GM21390 (cell line): Measurements from ENCODE around the gene LILRA2.
"Not testable (repeated sequence)": the region's sequence is repeated elsewhere in the genome, so short reads cannot be mapped to it uniquely, and the experiment has no call there.

Experiments
- ATAC-seq: cut with Tn5 transposase; IDR thresholded peaks from one replicate; pipeline ENCODE4 v1.9.1; 2021; ENCODE audit not compliant: unreplicated experiment

Gene LILRA2

GRCh38 chr19:54573330-54573872, at the start of gene LILRA2:
TSS of gene LILRA2 (plus strand) at chr19:54573790. CDS start at chr19:54573879, 89 bp downstream.
- no peak for ATAC-seq

- no peak for ATAC-seq
Measured at GRCh38 chr19:54525636-54526035, 48.0 kb upstream of the LILRA2 start.

DNA sequence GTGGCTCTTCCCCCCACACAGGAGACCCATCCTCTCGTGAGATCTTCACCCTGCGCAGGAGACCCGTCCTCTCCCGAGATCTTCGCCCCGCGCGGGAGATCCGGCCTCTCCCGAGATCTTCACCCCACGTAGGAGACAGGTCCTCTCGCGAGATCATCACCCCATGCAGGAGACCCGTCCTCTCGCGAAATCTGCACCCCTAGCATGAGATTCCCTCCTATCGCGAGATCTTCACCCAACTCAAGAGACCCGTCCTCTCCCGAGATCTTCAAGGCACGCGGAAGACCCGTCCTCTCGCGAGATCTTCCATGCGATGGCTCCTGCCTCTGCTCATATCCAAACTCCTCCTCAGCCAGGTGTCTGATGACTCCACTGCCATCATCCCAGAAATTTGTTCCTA, 46.6 kb upstream of the LILRA2 start:
- ATAC-seq = no peak

DNA sequence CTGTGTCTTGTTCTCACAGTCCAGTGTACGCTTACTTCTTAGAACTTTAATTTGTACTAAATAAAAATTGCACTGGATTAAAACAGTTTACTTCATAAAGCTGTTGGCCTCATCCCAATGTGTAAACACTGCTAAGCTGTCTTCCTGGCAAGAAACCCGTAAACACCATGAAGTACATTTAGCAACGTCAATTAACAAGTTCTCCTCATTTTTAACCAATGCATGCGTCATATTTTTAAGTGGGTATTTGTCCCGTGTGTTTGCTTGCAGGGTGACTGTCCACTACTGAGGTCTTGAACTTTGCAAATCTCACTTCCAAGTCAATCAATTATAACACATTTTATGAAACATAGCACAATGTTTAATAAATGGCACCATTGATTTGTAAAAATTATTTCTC, 42.7 kb upstream of the LILRA2 start:
- no peak for ATAC-seq

DNA sequence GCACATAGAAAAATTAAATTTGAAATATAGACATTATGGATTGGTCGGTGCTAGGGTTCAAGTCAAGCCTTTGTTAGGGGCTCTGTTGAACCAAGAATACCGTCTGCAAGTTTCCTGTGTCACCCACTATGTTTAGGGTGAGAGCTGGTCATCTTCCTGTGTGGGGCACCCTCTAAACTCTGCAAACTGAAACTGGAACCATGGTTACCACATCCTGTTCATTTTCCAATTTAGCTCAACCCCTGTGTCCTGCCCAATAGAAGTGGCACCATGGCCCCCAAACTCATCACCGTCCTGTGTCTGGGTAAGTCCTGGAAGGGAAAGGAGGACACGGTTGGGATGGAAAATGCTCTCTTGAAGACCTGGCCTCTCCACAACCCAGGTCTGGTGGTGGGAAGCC, 41.1 kb upstream of the LILRA2 start:
- ATAC-seq = peak; percentile 77

DNA sequence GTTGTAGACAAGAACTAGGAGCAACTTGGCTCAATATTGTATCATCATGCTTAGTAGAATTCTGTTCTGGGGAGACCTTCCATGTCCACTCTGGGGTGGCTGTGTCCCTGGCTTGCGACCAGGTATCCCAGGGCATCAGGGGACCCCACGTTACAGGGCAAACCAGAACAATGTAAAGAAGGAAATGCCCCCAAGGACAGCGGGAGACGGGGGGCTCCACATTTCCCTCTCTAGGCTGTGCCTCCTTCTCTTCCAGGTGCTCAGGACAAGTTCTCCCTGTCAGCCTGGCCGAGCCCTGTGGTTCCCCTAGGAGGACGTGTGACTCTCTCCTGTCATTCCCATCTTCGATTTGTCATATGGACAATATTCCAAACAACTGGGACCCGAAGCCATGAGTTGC, 40.1 kb upstream of the LILRA2 start:
- ATAC-seq = no peak

DNA sequence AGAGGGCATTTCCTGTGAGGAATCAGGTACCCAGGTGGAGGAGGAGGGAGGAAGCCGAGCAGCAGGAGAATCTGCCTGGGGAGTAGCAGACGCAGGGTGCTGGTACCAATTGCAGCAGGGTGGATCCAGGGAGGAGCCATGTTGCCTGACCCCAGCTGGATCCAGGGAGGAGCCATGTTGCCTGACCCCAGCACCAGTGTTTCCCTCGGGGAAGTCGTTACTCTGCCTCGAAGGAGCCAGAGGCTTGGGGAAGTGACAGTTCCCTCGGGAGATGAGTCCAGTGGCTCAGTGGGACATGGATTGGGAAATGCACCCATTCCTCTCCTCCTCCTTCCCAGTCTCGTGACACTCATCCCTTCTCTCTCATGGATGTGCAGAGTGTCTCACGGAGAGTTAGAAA, 39.4 kb upstream of the LILRA2 start:
- no peak for ATAC-seq

DNA sequence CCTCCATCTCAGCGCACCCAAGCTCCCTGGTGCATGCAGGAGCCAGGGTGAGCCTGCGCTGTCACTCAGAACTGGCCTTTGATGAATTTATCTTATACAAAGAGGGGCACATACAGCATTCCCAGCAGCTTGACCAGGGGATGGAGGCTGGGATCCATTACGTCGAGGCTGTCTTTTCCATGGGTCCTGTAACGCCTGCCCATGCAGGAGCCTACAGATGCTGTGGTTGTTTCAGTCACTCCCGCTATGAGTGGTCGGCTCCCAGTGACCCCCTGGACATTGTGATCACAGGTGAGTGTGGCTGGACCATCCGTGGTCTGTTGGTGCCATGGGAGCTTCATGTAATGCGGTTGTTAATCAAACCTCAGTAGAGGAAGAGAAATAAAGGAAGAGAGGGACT, 38.0 kb upstream of the LILRA2 start:
- ATAC-seq = no peak

DNA sequence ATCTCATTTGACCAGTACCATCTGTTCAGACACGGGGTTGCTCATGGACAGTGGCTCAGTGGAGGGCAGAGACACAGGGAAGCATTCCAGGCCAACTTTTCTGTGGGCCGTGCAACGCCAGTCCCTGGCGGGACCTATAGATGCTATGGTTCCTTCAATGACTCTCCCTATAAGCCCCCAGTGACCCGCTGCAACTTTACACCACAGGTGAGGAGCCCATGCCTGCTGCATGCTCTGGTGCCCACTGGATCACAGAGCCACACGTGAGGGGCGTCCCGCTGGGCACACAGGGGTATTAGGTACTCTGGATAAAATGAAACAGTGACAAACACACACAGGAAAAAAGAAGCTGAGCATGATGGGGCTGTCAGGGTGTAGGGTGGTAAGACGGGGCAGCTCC, 36.6 kb upstream of the LILRA2 start:
- no peak for ATAC-seq

GRCh38 chr19:54541712-54542111, 31.9 kb upstream of the LILRA2 start:
- ATAC-seq = no peak

DNA sequence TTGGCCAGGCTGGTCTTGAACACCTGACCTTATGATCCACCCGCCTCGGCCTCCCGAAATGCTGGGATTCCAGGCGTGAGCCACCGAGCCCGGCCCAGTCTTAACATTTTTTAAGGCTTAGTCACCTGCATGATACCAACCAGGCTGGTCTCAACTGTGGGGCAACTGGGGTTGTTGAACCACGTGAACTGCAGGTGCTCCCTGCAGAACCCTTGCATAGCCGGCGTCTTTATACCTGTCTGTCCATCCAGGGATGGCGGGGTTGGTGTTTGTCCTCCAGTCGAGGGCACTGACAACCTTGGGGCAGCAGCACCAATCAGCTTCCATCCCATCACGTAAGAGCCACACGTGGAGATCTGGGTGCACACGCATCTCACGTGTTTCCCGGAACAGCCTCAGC, 24.8 kb upstream of the LILRA2 start:
- ATAC-seq = no peak

DNA sequence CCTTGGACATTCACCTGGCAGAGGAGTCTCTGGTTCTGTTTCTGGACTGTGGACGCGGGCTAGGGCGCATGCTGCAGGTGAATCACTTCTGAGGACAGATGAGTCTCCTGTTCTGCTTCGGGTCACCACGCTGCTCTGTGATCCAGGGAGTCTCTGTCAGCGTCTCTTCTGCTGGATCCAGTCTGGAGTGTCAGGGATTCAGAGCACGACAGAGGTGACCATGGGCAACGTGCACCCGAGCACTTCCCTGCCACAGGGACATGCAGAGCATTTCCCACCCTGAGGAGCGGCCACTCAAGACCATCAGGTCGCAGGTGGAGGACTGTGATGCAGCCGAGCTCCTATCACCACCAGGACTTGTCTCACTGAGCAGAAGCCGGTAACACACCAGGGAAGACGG, 24.4 kb upstream of the LILRA2 start:
- ATAC-seq = no peak

- no peak for ATAC-seq
Measured at GRCh38 chr19:54551293-54551692, 22.3 kb upstream of the LILRA2 start.

DNA sequence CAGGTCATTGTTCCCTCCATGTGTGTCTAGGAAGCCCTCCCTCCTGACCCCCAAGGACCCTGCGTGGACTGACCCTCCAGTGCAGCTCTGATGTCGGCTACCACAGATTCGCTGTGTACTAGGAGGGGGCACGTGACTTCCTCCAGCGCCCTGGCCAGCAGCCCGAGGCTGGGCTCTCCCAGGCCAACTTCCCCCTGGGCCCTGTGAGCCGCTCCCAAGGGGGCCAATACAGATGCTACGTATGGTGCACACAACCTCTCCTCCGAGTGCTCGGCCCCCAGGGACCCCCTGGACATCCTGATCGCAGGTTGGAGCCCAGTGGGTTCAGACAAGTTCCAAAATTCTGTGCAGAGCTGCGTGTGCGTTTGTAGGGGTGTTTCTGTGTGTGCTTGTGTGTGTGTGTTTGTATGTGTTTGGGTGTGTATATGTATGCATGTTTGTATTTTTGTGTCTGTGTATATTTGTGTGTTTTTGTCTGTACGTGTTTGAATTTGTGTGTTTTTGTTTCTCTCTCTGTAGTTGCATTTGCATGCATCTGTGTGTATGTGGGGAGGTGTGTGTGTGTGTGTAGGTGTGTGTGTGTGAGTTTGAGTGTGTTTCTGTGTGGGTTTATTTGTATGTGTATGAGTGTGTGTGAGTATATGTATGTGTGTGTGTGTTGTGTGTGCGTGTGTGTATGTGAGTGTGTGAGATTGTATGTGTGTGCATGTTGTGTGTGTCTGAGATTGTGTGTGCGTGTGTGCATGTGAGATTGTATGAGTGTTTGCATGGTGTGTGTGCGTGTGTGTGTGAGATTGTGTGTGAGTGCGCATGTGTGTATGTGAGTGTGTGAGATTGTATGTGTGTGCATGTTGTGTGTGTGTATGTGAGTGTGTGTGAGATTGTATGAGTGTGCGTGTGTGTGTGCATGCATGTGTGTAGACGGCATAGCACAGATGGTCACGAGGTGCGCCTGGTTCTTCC, 21.4 kb upstream of the LILRA2 start:
- no peak for ATAC-seq

DNA sequence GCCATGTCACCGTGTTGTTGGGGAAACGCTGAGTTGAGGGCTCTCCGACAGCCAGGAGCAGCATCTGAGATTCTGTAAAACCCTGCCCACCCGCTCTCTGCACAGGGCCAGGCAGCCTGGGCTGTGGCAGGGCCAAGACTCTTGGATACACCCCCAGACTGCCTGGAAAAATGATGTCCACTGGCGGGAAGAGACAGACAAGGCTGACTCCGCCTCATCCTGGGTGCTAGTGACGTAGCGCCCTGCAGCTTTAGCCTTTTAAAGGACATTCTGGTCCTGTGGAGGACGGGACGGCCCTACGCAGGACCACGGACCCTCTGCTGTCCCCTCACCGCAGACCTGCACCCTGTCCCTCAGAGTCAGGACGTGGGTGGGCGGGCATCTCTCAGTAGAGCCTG, 20.7 kb upstream of the LILRA2 start:
- no peak for ATAC-seq

DNA sequence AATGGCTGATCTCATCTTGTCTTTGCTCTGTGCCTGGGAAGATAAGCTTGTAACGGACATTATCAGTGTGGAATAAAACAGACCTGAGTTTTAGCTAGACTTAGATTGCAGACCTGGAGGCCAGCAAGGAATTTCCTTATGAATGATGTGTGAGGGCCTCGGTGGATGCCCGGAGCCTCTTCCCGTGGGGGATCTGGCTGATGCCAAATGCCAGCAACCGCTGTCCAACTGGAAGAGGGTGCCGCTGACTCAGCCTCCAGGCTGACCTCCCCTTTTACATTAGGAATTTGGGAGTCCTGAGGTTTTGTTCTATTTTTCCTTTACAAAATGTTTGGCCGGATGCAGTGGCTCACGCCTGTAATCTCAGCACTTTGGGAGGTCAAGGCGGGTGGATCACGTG, 19.6 kb upstream of the LILRA2 start:
- no peak for ATAC-seq

- ATAC-seq = no peak
Measured at GRCh38 chr19:54554896-54555295, 18.7 kb upstream of the LILRA2 start.

DNA sequence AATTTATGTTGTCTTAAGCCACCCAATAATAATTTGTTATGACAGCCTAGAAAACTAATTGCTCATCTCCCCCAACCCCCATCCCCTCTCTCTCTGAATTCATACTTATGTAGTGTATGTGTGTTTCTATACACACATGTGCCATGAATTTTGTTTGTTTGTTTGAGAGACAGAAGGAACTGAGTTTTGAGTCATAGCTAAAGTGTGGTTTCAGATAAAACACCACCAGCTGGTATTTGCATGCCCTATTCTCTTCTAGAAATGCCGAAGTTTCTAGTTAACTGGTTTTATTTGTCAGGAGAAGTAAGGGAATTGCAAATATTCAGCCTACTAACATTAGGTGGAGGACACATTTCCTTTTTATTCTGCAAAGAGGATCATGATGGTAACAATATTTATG, 17.4 kb upstream of the LILRA2 start:
- no peak for ATAC-seq

- ATAC-seq = no peak
Measured at GRCh38 chr19:54558339-54558738, 15.3 kb upstream of the LILRA2 start.

- no peak for ATAC-seq
Measured at GRCh38 chr19:54560881-54561385, 12.7 kb upstream of the LILRA2 start.

DNA sequence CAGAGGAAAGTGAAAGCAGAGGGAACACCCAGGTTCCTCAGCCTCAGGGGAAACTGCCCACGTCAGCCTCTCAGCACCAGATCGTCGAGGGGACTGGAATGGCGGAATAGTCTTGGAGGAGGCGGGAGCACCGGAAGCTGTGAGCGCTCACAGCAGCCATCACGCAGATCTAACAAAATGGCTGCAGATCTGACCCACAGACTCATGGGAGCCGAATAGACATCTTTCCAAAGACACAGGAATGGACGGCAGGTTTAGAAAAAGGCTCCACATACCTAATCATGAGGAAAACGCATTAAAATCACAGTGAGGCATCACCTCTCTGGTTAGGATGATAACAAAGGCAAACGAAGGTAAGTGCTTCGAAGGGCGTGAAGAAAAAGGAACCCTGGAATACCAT, 11.8 kb upstream of the LILRA2 start:
- ATAC-seq = no peak

- not testable (repeated sequence) for ATAC-seq
Measured at GRCh38 chr19:54563206-54563605, 10.4 kb upstream of the LILRA2 start.
